Astrocyte of the cerebellum (primary cell): Measurements from ENCODE around the gene PHF21A.

Source experiments
- DNase-seq: peaks from one replicate; pipeline ENCODE4 v3.0.0-alpha.2; 2011; ENCODE audit warnings: low read depth
- H3K4me3 ChIP-seq: 2 replicates; pipeline ENCODE4 v1.5.1; 2011; ENCODE audit warnings: mild to moderate bottlenecking, low read depth, low read length, moderate library complexity
- in situ Hi-C: cut with HindIII; loops from 2 replicates; pipeline ENCODE4 v1.10.0; 2017; ENCODE audit warnings: low sequenced_read_pairs
- TF ChIP-seq, protein P1 (sequence below): IDR thresholded peaks from 2 replicates; pipeline ENCODE4 v1.5.1; 2012; ENCODE audit warnings: low read length, low read depth, moderate library complexity, mild to moderate bottlenecking; ENCODE audit errors: missing control alignments

The PHF21A gene

DNA sequence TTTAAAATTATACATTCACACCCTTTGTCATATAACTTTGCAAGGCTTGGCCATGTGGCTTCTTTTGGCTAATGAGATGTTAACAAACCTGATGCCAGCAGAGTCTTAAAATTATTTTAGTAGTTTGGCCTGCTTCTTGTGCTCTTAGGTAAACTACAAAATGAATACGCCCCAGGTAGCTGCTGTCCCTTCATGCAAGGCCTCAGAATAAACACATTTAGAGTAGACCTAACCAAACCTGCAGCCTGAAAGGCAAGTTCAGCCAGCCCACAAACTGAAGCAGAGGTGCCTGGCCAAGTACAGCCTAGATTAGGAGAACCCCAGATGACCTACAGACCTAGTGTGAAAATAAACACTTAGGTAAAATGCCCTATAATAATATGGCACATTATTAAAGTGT, 50.2 kb downstream of the PHF21A start:
- no peak for DNase-seq
- TF ChIP-seq, protein P1, sequence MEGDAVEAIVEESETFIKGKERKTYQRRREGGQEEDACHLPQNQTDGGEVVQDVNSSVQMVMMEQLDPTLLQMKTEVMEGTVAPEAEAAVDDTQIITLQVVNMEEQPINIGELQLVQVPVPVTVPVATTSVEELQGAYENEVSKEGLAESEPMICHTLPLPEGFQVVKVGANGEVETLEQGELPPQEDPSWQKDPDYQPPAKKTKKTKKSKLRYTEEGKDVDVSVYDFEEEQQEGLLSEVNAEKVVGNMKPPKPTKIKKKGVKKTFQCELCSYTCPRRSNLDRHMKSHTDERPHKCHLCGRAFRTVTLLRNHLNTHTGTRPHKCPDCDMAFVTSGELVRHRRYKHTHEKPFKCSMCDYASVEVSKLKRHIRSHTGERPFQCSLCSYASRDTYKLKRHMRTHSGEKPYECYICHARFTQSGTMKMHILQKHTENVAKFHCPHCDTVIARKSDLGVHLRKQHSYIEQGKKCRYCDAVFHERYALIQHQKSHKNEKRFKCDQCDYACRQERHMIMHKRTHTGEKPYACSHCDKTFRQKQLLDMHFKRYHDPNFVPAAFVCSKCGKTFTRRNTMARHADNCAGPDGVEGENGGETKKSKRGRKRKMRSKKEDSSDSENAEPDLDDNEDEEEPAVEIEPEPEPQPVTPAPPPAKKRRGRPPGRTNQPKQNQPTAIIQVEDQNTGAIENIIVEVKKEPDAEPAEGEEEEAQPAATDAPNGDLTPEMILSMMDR, result no peak
- in situ Hi-C loops, result no loop called here
- no peak overlapping the region for H3K4me3 ChIP-seq

DNA sequence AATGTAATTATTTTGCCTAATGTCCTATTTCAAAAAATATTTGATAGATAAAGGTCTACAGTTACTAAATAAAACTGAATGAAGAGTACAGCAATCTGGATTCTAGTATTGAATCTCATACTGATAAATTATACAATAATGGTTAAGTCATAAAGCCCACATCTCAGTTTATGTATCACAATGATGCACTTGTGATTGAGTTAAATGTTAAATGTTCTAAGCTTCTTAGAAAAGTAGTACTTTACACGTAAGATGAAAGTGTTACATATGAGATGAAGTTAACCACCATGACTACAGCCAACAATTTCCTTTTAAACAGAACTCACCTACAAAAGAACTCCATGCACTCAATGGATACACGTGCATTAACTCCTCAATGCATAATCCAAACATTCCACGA, 51.7 kb downstream of the PHF21A start:
- H3K4me3 ChIP-seq, result no peak overlapping the region
- TF ChIP-seq, protein P1, result no peak
- in situ Hi-C loops, result no loop called here
- no peak for DNase-seq

DNA sequence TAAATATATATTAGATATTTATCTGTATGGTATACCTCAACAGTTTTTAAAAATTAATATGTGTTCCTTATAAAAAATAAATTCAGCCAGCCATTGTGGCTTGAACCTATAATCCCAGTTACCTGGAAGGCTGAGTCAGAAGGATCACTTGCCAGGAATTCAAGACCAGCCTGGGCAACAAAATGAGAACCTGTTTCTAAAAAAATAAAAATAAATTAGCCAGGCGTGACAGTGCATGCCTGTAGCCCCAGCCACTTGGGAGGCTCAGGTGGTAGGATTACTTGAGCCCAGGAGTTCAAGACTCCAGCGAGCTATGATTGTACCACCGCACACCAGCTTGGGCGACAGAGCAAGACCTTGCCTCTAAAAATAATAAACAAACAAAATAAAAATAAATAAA, 54.9 kb downstream of the PHF21A start:
- H3K4me3 ChIP-seq, result no peak overlapping the region
- TF ChIP-seq, protein P1, result no peak
- DNase-seq, result no peak
- in situ Hi-C loops, result no loop called here

DNA sequence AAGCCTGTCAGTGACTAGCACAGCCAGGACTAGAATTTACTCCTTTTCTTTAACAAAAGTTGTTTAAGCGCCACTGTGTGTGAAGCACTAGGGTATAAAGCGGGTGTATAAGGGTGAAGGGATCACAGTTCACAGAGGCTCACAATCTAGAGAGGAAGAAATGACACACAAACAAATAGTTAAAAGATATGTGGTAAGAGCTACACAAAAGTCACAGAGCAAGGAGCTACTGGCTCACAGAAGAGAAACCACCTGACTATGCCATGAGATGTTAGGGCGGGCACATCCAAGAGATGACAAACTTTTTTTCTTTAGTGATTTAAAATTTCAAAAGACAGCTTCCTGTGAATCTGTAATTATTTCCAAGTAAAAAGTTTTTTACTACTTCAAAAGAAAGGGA, 55.6 kb downstream of the PHF21A start:
- TF ChIP-seq, protein P1, result no peak
- in situ Hi-C loops, result no loop called here
- no peak overlapping the region for H3K4me3 ChIP-seq
- DNase-seq, result no peak

DNA sequence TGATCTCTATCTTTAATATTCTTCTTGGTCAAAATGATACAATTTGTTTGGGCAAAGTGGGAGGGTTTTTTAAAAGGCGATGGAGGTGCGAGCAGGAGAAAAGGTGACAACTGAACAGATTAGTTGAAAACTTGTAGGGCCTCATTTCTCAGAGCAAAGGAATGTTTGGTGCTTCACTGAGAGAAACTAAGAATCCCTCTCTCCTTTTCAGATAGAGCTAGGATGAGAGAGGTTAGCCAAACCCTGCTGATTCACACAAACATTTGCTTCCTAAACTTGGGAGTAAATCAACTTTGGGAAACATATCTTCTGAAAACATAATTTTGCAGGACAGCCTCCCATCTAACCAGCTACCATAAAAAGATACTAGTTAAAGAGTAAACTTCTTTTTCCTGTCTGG, 57.0 kb downstream of the PHF21A start:
- DNase-seq, result no peak
- in situ Hi-C loops, result no loop called here

DNA sequence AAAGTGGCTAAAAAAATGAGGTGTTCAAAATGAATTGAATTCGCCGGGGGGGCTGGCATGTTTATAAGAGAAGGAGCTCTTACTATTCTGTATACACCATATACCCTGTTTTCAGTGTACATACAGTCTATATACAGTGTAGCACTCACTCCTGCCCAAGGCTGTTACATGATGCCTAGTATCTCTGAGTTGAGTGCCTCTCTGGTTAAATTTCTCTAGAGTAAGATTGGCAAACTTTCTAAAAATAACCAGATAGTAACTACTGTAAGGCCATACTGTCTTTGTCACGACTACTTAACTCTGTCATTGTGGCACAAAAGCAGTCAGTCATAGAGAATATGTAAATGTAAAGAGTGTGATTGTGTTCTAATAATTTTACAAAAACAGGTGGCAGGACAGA, 58.1 kb downstream of the PHF21A start:
- TF ChIP-seq, protein P1, result no peak
- DNase-seq, result no peak
- in situ Hi-C loops, result no loop called here
- H3K4me3 ChIP-seq, result no peak overlapping the region

More for the DNA sequence above, 57.0 kb downstream of the PHF21A start:
- TF ChIP-seq, protein P1, result no peak
- no peak overlapping the region for H3K4me3 ChIP-seq

DNA sequence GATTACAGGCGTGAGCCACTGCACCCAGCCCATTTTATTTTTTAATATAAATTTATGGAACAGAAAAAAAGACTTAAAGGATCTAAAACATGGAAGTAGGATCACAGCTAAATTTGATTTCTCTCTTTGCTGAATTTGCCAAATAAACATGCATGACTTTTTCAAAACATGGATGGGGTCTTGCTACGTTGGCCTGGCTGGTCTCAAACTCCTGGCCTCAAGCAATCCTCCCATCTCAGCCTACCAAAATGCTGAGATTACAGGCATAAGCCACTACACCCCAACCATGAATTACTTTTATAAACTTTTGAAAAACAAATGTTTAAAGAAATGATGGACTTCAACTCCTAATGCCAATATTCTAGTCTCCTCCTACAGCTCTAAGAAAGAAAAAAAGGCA, 61.2 kb downstream of the PHF21A start:
- DNase-seq, result no peak
- TF ChIP-seq, protein P1, result no peak
- no peak overlapping the region for H3K4me3 ChIP-seq
- in situ Hi-C loops, result no loop called here
